Measurements from ENCODE around the gene KCTD16.

KCTD16 gene

GRCh38 chr5:144247131-144247530 is 76.5 kb downstream of the KCTD16 start (continued):
- TF ChIP-seq ZNF701 (tag by site-specific recombination; IDR thresholded peaks at IDR 0.05) (no peak), KLF7 (tag by site-specific recombination; IDR thresholded peaks at IDR 0.05; ENCODE audit: borderline replicate concordance) (no peak), YY1 (tag by site-specific recombination; IDR thresholded peaks at IDR 0.05) (no peak), ZFHX2 (tag by site-specific recombination; conservative IDR thresholded peaks at IDR 0.05) (no peak), ZBTB48 (tag by site-specific recombination; IDR thresholded peaks at IDR 0.05) (no peak), ZNF114 (tag by site-specific recombination; IDR thresholded peaks at IDR 0.05) (no peak), ZNF394 (tag by site-specific recombination; IDR thresholded peaks at IDR 0.05; ENCODE audit: borderline replicate concordance) (no peak), KLF8 (tag by site-specific recombination; IDR thresholded peaks at IDR 0.05) (no peak), ATF2 (tag by site-specific recombination; IDR thresholded peaks at IDR 0.05; ENCODE audit: low read depth) (no peak)

- H3K27ac ChIP-seq (ENCODE audit: extremely low read depth, low read depth, low read length) = no peak overlapping the region
- no peak overlapping the region for H3K4me3 ChIP-seq (ENCODE audit: low read depth, low read length)
- no peak for TF ChIP-seq ZNF580 (tag by site-specific recombination; IDR thresholded peaks at IDR 0.05)
- no peak for TF ChIP-seq ZFP69B (tag by site-specific recombination; IDR thresholded peaks at IDR 0.05)
- no peak for TF ChIP-seq PRDM1 (tag by site-specific recombination; IDR thresholded peaks at IDR 0.05)
- TF ChIP-seq RBAK (tag by site-specific recombination; IDR thresholded peaks at IDR 0.05) = no peak
- TF ChIP-seq ZNF157 (tag by site-specific recombination; IDR thresholded peaks at IDR 0.05) = no peak
- TF ChIP-seq FEZF1 (tag by site-specific recombination; IDR thresholded peaks at IDR 0.05) = no peak
- no peaks in the 10 kb centered on the region for H3K36me3 ChIP-seq (ENCODE audit: control insufficient read depth in 2 of 2, insufficient read depth in 1 of 2, low read length in 2 of 2)
- ChIA-PET POLR2A (no interaction called here), CTCF (interaction anchor here (0.9 to 1.3 kb wide), 2 partner anchors 10 to 85 kb away, joined by 3 to 4 read pairs; no protein-coding TSS in a partner anchor)
- H3K9me3 ChIP-seq (ENCODE audit: control insufficient read depth, insufficient read depth, low read depth, low read length) = no peaks in the 10 kb centered on the region
- no peaks in the 10 kb centered on the region for H3K4me1 ChIP-seq (ENCODE audit: control insufficient read depth, insufficient read depth, low read length)
These were observed 77.3 kb downstream of the KCTD16 start for GRCh38 chr5:144248015-144248414.

- H3K4me3 ChIP-seq (ENCODE audit: low read depth, low read length) = no peak overlapping the region
- H3K9me3 ChIP-seq (ENCODE audit: control insufficient read depth, insufficient read depth, low read depth, low read length) = no peaks in the 10 kb centered on the region
- no peaks in the 10 kb centered on the region for H3K36me3 ChIP-seq (ENCODE audit: control insufficient read depth in 2 of 2, insufficient read depth in 1 of 2, low read length in 2 of 2)
- no peaks in the 10 kb centered on the region for H3K4me1 ChIP-seq (ENCODE audit: control insufficient read depth, insufficient read depth, low read length)
- ChIA-PET POLR2A (no interaction called here), CTCF (no interaction called here)
- H3K27ac ChIP-seq (ENCODE audit: extremely low read depth, low read depth, low read length) = no peak overlapping the region
- TF ChIP-seq SP7 (tag by site-specific recombination; IDR thresholded peaks at IDR 0.05) (no peak), PATZ1 (tag by site-specific recombination; IDR thresholded peaks at IDR 0.05) (no peak), ZNF623 (tag by site-specific recombination; IDR thresholded peaks at IDR 0.05) (no peak), ZBTB21 (tag by site-specific recombination; IDR thresholded peaks at IDR 0.05) (no peak), ZNF626 (tag by site-specific recombination; IDR thresholded peaks at IDR 0.05) (no peak), MZF1 (tag by site-specific recombination; IDR thresholded peaks at IDR 0.05; ENCODE audit: borderline replicate concordance) (no peak), ZNF629 (tag by site-specific recombination; IDR thresholded peaks at IDR 0.05) (no peak), ZBTB11 (tag by site-specific recombination; conservative IDR thresholded peaks at IDR 0.05; ENCODE audit: low read depth) (no peak), ZNF362 (tag by site-specific recombination; IDR thresholded peaks at IDR 0.05) (no peak)
These were observed 79.2 kb downstream of the KCTD16 start for GRCh38 chr5:144249755-144250464.
